Activated naive CD4-positive, alpha-beta T cell treated with anti-CD3 and anti-CD28 coated beads for 36 hours (primary cell): Measurements from ENCODE around the gene C1S. TPM values are rescaled to one million over a fixed set of nuclear protein-coding genes. Genes with fewer than 3 reads are reported as not detected.
"Not testable (repeated sequence)": the region's sequence is repeated elsewhere in the genome, so short reads cannot be mapped to it uniquely, and the experiment has no call there.

ENCODE experiments used
- CTCF ChIA-PET: fragments of 350-600 bp; sonication (Branson Sonifier 250); formaldehyde crosslinking; loops from one replicate; lab custom pipeline; 2021; ENCODE audit warnings: antibody characterized with exemption; lab: Charles Lee
- DNase-seq: peaks from one replicate; pipeline ENCODE4 v3.0.0-alpha.2; 2020
- H3K27ac Mint-ChIP-seq: one replicate; pipeline ENCODE4 v1.8.0; 2021; ENCODE audit warnings: mild to moderate bottlenecking, mixed read lengths
- H3K27me3 Mint-ChIP-seq: one replicate; pipeline ENCODE4 v1.8.0; 2021; ENCODE audit warnings: low read depth, mixed read lengths
- H3K36me3 Mint-ChIP-seq: one replicate; pipeline ENCODE4 v1.8.0; 2021; ENCODE audit warnings: low read depth, mixed read lengths
- H3K4me1 Mint-ChIP-seq: one replicate; pipeline ENCODE4 v1.8.0; 2021; ENCODE audit warnings: low read depth, mixed read lengths
- H3K4me3 Mint-ChIP-seq: one replicate; pipeline ENCODE4 v1.8.0; 2021; ENCODE audit warnings: mild to moderate bottlenecking, moderate library complexity, mixed read lengths
- H3K9me3 Mint-ChIP-seq: one replicate; pipeline ENCODE4 v1.8.0; 2021; ENCODE audit warnings: mixed read lengths
- intact Hi-C: fragments of 100-400 bp; cut with micrococcal nuclease; formaldehyde crosslinking; loops from one replicate; pipeline ENCODE4 v1.15.1; 2023
- total RNA-seq, 2 experiments: library from RNA; stranded (reverse); gene quantifications; one replicate each; pipeline ENCODE4 v1.2.3, GENCODE V29; 2021

C1S gene
- total RNA-seq, 2 experiments from 2014 or later = 2.2 to 3.1 TPM

DNA sequence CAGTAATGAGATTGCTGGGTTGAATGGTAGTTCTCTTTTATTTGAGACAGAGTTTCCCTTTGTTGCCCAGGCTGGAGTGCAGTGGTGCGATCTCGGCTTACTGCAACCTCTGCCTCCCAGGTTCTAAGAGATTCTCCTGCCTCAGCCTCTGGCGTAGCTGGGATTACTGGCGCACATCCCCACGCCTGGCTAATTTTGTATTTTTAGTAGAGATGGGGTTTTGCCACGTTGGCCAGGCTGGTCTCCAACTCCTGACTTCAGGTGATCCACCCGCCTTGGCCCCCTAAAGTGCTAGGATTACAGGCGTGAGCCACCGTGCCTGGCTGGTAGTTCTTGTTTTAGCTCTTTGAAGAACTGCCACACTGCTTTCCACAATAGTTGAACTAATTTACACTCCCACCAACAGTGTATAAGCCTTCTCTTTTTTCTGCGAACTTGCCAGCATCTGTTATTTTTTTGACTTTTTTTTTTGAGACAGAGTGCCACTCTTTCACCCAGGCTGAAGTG is 11.0 kb upstream of the C1S start:
- H3K4me3 Mint-ChIP-seq, H3K36me3 Mint-ChIP-seq, intact Hi-C loops, H3K9me3 Mint-ChIP-seq, H3K27ac Mint-ChIP-seq, H3K27me3 Mint-ChIP-seq, CTCF ChIA-PET, DNase-seq: not testable (repeated sequence)
- H3K4me1 Mint-ChIP-seq = peaks cover 11% of the 10 kb centered on the region

GRCh38 chr12:7049973-7050372 is 10.5 kb upstream of the C1S start:
- CTCF ChIA-PET = interaction anchor here (1.1 kb wide), 1 partner anchor 53 kb away, joined by 3 read pairs; no protein-coding TSS in a partner anchor

GRCh38 chr12:7054925-7055324 is 5.6 kb upstream of the C1S start:
- H3K9me3 Mint-ChIP-seq = no peaks in the 10 kb centered on the region
- no peak overlapping the region for H3K27ac Mint-ChIP-seq
- peaks cover 15% of the 10 kb centered on the region for H3K27me3 Mint-ChIP-seq
- H3K4me3 Mint-ChIP-seq = no peak overlapping the region
- H3K36me3 Mint-ChIP-seq = no peaks in the 10 kb centered on the region
- no peak for DNase-seq
- H3K4me1 Mint-ChIP-seq = no peaks in the 10 kb centered on the region
- CTCF ChIA-PET = no interaction called here
- intact Hi-C loops = no loop called here

More at GRCh38 chr12:7049973-7050372, 10.5 kb upstream of the C1S start:
- H3K9me3 Mint-ChIP-seq, H3K27me3 Mint-ChIP-seq, intact Hi-C loops, H3K27ac Mint-ChIP-seq, H3K4me3 Mint-ChIP-seq, DNase-seq, H3K36me3 Mint-ChIP-seq: not testable (repeated sequence)
- H3K4me1 Mint-ChIP-seq = peaks cover 11% of the 10 kb centered on the region

GRCh38 chr12:7055736-7056135 is 4.8 kb upstream of the C1S start:
- H3K36me3 Mint-ChIP-seq, H3K4me3 Mint-ChIP-seq, H3K4me1 Mint-ChIP-seq, H3K27ac Mint-ChIP-seq, intact Hi-C loops, H3K9me3 Mint-ChIP-seq, DNase-seq: not testable (repeated sequence)
- CTCF ChIA-PET = interaction anchor here (1.8 kb wide), 1 partner anchor 107 kb away, joined by 5 read pairs; no protein-coding TSS in a partner anchor
- H3K27me3 Mint-ChIP-seq = peaks cover 19% of the 10 kb centered on the region

GRCh38 chr12:7058163-7058845 is 2.2 kb upstream of the C1S start:
- Mint-ChIP-seq H3K9me3 (no peaks in the 10 kb centered on the region), H3K27ac (no peak overlapping the region), H3K4me1 (no peaks in the 10 kb centered on the region), H3K27me3 (peaks cover 16% of the 10 kb centered on the region), H3K36me3 (no peaks in the 10 kb centered on the region), H3K4me3 (no peak overlapping the region)
- CTCF ChIA-PET = interaction anchor here (1.0 kb wide), 1 partner anchor 51 kb away, joined by 3 read pairs; the partner anchor contains the start of gene C1RL
- no peak for DNase-seq
- intact Hi-C loops = no loop called here

DNA sequence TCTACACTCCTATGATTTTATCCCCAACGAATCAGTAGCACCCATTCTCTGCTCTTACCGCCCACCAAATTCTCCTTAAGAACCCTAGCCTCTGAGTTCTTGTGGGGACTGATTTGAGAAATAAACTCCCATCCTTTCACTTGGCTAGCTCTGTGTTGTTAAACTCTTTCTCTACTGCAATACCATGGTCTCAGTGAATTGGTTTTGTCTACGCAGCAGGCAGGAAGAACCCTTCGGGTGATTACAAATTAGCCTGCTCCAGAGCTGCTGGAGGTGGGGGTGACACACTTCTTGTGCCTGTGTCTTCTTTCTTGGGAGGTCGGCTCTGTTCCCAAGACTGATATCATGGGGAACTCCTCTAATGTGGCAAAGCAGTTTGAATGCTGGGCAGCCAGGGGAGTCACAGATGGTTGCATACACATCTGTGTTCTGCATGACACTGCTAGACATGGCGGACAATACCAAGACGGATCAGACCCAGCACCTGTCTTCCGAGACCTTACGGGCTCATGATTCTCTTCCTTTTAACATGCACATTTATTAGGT is 1.6 kb upstream of the C1S start:
- intact Hi-C loops = no loop called here
- H3K9me3 Mint-ChIP-seq = no peaks in the 10 kb centered on the region
- CTCF ChIA-PET = no interaction called here
- DNase-seq = no peak
- no peaks in the 10 kb centered on the region for H3K4me1 Mint-ChIP-seq
- no peak overlapping the region for H3K4me3 Mint-ChIP-seq
- peaks cover 16% of the 10 kb centered on the region for H3K27me3 Mint-ChIP-seq
- H3K36me3 Mint-ChIP-seq = no peaks in the 10 kb centered on the region
- H3K27ac Mint-ChIP-seq = no peak overlapping the region

GRCh38 chr12:7059780-7060179 is 738 bp upstream of the C1S start:
- intact Hi-C loops = no loop called here
- CTCF ChIA-PET = no interaction called here
- Mint-ChIP-seq H3K9me3 (no peaks in the 10 kb centered on the region), H3K4me3 (no peak overlapping the region), H3K27ac (no peak overlapping the region), H3K4me1 (no peaks in the 10 kb centered on the region), H3K27me3 (peaks cover 16% of the 10 kb centered on the region), H3K36me3 (no peaks in the 10 kb centered on the region)
- DNase-seq = no peak

DNA sequence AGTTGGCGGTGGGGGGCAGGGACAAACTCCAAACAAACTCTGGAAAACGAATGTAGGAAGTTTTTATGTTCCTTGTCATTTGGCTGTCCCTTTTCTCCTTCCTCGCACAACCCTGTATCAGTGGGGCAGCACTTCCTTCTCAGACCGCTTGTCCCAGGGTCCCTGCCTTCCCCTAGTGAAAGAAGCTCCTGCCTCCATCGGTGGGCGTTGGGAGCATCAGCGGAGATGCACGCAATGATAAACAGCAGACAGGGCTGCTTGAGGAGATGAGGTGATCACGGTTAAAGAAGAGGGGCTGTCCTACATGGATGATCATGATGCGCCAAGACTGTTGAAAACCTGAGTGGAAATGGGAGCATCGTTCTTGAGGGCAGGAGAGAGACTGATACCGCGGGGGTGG is 620 bp downstream of the C1S start:
- CTCF ChIA-PET = no interaction called here
- no peaks in the 10 kb centered on the region for H3K9me3 Mint-ChIP-seq
- H3K36me3 Mint-ChIP-seq = no peaks in the 10 kb centered on the region
- no peak for DNase-seq
- H3K4me1 Mint-ChIP-seq = no peaks in the 10 kb centered on the region
- H3K27ac Mint-ChIP-seq = no peak overlapping the region
- intact Hi-C loops = no loop called here
- no peak overlapping the region for H3K4me3 Mint-ChIP-seq
- peaks cover 13% of the 10 kb centered on the region for H3K27me3 Mint-ChIP-seq

GRCh38 chr12:7061596-7061995 is 1.1 kb downstream of the C1S start:
- no peak for DNase-seq
- no peaks in the 10 kb centered on the region for H3K9me3 Mint-ChIP-seq
- no peaks in the 10 kb centered on the region for H3K36me3 Mint-ChIP-seq
- CTCF ChIA-PET = no interaction called here
- no peaks in the 10 kb centered on the region for H3K4me1 Mint-ChIP-seq
- H3K27me3 Mint-ChIP-seq = peaks cover 13% of the 10 kb centered on the region
- intact Hi-C loops = no loop called here
- H3K4me3 Mint-ChIP-seq = no peak overlapping the region
- H3K27ac Mint-ChIP-seq = no peak overlapping the region

DNA sequence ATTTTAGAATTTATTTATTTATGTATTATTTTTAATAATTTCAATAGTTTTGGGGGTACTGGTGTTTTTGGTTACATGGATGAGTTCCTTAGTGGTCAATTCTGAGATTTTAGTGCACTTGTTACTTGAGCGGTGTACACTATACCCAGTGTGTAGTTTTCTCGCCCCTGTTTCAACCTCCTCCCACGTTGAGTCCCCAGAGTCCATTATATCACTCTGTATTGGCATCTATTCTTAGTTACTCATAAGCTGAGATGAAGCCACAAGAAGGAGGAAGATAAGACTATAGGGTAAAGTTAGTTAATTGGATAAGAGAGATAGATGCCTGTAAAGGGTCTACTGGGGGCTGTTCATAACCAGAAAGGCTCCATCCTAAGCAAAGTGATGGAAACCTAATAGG is 4.0 kb downstream of the C1S start:
- no peaks in the 10 kb centered on the region for H3K36me3 Mint-ChIP-seq
- peaks cover 6% of the 10 kb centered on the region for H3K27me3 Mint-ChIP-seq
- H3K4me1 Mint-ChIP-seq = no peaks in the 10 kb centered on the region
- intact Hi-C loops = no loop called here
- no peak overlapping the region for H3K27ac Mint-ChIP-seq
- no peak for DNase-seq
- H3K4me3 Mint-ChIP-seq = no peak overlapping the region
- H3K9me3 Mint-ChIP-seq = no peaks in the 10 kb centered on the region
- CTCF ChIA-PET = no interaction called here

DNA sequence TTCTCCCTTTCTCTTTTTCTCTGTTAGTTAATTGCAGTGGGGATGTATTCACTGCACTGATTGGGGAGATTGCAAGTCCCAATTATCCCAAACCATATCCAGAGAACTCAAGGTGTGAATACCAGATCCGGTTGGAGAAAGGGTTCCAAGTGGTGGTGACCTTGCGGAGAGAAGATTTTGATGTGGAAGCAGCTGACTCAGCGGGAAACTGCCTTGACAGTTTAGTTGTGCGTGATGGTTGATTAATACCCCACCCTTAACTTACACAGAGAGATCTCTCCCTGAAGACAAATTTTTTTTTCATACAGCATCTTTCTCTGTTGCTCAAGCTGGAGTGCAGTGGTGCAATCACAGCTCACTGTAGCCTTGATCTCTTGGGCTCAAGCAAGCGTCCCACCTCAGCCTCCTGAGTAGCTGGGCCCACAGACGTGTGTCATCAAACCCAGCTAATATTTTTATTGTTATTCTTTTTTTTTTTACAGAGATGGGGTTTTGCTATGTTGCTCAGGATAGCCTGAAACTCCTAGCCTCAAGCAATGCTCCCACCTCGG is 4.6 kb downstream of the C1S start:
- Mint-ChIP-seq H3K4me1 (no peaks in the 10 kb centered on the region), H3K4me3 (no peak overlapping the region), H3K36me3 (no peaks in the 10 kb centered on the region), H3K27me3 (peaks cover 2% of the 10 kb centered on the region), H3K27ac (no peak overlapping the region), H3K9me3 (no peaks in the 10 kb centered on the region)
- CTCF ChIA-PET = no interaction called here
- no peak for DNase-seq
- intact Hi-C loops = no loop called here

DNA sequence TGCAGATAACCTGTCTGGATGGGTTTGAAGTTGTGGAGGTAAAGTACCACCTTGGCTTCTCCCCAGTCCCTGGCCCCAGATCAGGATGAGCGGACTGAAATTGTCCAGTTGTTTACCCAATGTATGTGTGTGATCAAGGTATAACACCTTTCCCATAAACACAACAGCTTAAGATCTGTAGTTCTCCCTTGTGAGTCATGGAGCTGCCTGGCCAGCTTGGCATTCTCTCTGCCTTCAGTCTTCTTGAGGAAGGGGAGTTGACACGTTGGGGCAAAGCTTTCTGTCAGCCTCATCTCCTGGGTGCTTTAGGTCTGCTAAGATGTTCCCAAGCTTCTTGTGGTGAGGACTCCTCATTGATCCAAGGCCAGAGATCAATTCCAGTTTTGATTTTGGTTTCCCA is 6.1 kb downstream of the C1S start:
- CTCF ChIA-PET = interaction anchor here (0.7 kb wide), 1 partner anchor 25 kb away, joined by 3 read pairs; no protein-coding TSS in a partner anchor
- no peak for DNase-seq
- Mint-ChIP-seq H3K36me3 (no peaks in the 10 kb centered on the region), H3K4me3 (no peak overlapping the region), H3K9me3 (no peaks in the 10 kb centered on the region), H3K27me3 (no peaks in the 10 kb centered on the region), H3K27ac (no peak overlapping the region), H3K4me1 (no peaks in the 10 kb centered on the region)
- intact Hi-C loops = no loop called here

GRCh38 chr12:7067096-7067495 is 6.6 kb downstream of the C1S start:
- intact Hi-C loops = no loop called here
- H3K36me3 Mint-ChIP-seq = no peaks in the 10 kb centered on the region
- CTCF ChIA-PET = interaction anchor here (0.7 kb wide), 1 partner anchor 24 kb away, joined by 3 read pairs; no protein-coding TSS in a partner anchor
- H3K27ac Mint-ChIP-seq = no peak overlapping the region
- H3K9me3 Mint-ChIP-seq = no peaks in the 10 kb centered on the region
- H3K4me1 Mint-ChIP-seq = no peaks in the 10 kb centered on the region
- H3K4me3 Mint-ChIP-seq = no peak overlapping the region
- H3K27me3 Mint-ChIP-seq = no peaks in the 10 kb centered on the region
- no peak for DNase-seq
